Measurements from ENCODE around the gene ALK.

The ALK gene

GRCh38 chr2:29157131-29157530 lies 764.3 kb downstream of the ALK start:
- DNase-seq (ENCODE audit: low read depth in 2 of 2) = no peak

GRCh38 chr2:29155578-29155977 lies 765.8 kb downstream of the ALK start:
- DNase-seq (ENCODE audit: low read depth in 2 of 2) = no peak

- DNase-seq (ENCODE audit: low read depth in 2 of 2) = no peak
These were observed 766.8 kb downstream of the ALK start for GRCh38 chr2:29154610-29155009.

- no peak for DNase-seq (ENCODE audit: low read depth in 2 of 2)
These were observed 773.4 kb downstream of the ALK start for GRCh38 chr2:29147963-29148362.

- DNase-seq (ENCODE audit: low read depth in 2 of 2) = no peak
These were observed 775.2 kb downstream of the ALK start for GRCh38 chr2:29146197-29146596.

- DNase-seq (ENCODE audit: low read depth in 2 of 2) = no peak
These were observed 777.7 kb downstream of the ALK start for GRCh38 chr2:29143657-29144056.
